ENCODE measurements around the gene ELOA.
"Not testable (repeated sequence)": the region's sequence is repeated elsewhere in the genome, so short reads cannot be mapped to it uniquely, and the experiment has no call there.

The ELOA gene

DNA sequence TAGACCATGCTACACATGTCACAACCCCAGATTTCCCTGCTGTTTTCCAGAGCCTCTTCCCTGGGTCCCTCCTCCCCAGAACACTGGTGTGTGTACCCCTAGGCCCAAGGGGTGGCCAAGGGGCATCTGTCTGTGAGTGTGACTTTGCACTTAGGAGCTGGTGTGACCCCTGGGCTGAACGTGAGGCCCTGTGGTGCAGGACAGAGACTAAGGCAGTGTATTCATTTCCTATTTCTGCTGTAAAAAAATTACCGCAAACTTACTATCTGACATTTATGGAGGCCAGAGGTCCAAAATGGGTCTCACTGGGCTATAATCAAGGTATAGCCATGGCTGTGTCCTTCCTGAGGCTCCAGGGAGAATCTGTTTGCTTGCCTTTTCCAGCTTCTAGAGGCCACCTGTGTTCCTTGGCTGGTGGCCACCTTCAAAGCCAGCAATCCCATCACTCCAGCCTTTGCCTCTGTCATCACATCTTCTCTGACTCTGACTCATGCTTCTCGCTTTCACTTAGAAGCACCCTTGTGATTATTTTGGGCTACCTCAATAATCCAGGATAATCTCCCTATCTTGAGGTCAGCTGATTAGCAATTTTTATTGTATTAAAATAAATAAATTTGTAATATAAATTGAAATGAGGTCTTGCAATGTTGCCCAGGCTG, 24.0 kb upstream of the ELOA start:
- TF ChIP-seq, protein P1, sequence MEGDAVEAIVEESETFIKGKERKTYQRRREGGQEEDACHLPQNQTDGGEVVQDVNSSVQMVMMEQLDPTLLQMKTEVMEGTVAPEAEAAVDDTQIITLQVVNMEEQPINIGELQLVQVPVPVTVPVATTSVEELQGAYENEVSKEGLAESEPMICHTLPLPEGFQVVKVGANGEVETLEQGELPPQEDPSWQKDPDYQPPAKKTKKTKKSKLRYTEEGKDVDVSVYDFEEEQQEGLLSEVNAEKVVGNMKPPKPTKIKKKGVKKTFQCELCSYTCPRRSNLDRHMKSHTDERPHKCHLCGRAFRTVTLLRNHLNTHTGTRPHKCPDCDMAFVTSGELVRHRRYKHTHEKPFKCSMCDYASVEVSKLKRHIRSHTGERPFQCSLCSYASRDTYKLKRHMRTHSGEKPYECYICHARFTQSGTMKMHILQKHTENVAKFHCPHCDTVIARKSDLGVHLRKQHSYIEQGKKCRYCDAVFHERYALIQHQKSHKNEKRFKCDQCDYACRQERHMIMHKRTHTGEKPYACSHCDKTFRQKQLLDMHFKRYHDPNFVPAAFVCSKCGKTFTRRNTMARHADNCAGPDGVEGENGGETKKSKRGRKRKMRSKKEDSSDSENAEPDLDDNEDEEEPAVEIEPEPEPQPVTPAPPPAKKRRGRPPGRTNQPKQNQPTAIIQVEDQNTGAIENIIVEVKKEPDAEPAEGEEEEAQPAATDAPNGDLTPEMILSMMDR (IDR thresholded peaks at IDR 0.05; ENCODE audit: control insufficient read depth, insufficient read depth, low read depth, low read length, missing control alignments), result no peak
- no peak for DNase-seq (ENCODE audit: low read depth)

DNA sequence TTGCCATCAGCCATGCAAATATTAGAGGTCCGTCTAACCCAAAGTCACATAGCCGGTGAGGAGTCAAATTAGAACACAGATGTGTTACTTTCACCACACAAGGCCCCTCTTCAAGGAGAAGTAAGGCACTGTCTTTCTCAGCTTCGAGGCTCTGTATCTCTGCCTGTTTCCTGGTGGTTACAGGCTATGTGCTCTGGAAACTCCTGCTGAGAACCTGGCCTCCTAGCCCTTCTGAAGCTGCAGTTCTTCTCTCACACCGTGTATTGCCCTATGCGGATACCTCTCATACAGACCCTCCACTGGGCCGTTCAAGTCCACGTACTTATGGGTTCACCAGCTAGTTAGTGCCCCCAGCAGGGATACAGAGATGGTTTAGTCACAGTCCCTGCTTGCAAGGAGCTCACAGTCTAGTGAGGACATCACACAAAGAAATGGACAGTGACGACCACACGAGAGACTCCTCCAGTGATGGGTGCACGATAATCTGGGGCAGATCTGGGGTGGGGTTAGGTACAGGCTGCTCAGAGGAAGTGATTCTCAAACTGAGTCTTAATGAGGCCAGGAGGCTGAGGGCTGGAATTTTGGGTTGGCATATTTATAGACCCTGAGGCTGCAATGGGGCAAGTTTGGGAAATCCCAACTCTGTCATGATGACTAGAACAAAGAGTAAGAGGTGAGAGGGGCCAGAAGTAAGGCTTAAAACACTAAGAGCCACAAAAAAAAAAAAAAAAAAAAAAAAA, 22.8 kb upstream of the ELOA start:
- H3K4me3 ChIP-seq (ENCODE audit: control insufficient read depth, low read depth, low read length), result no peak overlapping the region
- no peak for DNase-seq (ENCODE audit: low read depth)
- TF ChIP-seq, protein P1 (IDR thresholded peaks at IDR 0.05; ENCODE audit: control insufficient read depth, insufficient read depth, low read depth, low read length, missing control alignments), result no peak

More for the DNA sequence above, 24.0 kb upstream of the ELOA start:
- H3K4me3 ChIP-seq (ENCODE audit: control insufficient read depth, low read depth, low read length), result no peak overlapping the region

DNA sequence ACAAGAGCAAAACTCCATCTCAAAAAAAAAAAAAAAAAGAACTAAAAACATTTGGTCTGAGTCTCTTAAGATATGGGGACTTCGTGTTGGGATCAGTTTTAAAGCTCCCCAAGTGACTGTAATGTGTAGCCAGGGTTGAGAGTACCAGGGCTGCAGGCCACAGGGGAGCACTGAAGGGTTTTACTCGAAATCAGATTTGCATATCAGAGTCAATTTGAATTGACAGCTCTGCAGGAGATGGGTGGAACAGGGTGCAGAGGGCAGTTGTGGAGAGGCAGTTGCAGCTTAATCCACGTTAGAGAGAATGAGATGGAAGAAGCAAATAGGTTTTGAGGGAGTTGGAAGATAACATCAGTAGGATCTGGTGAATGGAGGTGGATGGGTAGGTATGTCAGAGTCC, 20.6 kb upstream of the ELOA start:
- H3K4me3 ChIP-seq (ENCODE audit: control insufficient read depth, low read depth, low read length), result no peak overlapping the region
- TF ChIP-seq, protein P1 (IDR thresholded peaks at IDR 0.05; ENCODE audit: control insufficient read depth, insufficient read depth, low read depth, low read length, missing control alignments), result no peak
- no peak for DNase-seq (ENCODE audit: low read depth)

DNA sequence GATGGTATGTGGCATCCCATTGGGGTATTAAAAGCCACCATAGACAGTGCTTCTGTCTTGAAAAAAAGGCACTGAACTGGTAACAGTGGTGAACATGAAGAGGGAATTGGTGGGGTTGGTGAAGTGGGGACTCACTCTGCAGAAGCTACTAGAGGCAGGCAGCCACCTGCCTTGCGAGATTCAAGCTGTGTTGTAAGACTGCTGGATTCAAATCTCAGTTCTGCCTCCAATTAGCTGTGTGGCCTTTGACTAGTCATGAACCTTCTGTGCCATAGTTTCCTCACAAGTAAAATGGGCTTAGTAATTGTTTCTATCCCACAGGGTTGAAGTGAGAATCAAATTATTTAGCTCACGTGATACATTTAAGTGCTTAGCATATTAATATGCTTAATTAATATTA, 16.6 kb upstream of the ELOA start:
- no peak for DNase-seq (ENCODE audit: low read depth)
- TF ChIP-seq, protein P1 (IDR thresholded peaks at IDR 0.05; ENCODE audit: control insufficient read depth, insufficient read depth, low read depth, low read length, missing control alignments), result no peak
- H3K4me3 ChIP-seq (ENCODE audit: control insufficient read depth, low read depth, low read length), result no peak overlapping the region

DNA sequence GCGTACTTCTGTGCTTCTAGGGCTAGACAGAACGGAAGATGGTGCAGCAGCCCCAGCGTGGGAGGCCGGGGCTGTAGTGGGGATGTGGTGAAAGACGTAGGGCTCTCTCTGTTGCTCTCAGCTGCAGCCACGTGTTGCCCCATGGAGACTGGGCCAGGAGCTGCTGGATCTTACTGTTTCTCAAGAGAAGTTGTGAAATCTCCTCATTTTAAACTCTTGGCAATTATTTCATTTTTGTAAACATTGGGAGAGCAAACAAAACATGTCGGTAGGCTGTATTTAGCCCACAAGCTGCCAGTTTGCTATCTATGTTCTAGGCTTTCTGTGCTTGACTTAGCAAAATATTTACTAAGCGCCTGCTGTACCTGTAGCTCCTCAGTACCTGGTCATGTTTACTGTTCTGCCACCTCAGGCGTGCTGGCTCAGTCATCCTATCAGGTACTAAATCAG, 15.9 kb upstream of the ELOA start:
- peak; percentile 70 for DNase-seq (ENCODE audit: low read depth)
- TF ChIP-seq, protein P1 (IDR thresholded peaks at IDR 0.05; ENCODE audit: control insufficient read depth, insufficient read depth, low read depth, low read length, missing control alignments), result no peak
- no peak overlapping the region for H3K4me3 ChIP-seq (ENCODE audit: control insufficient read depth, low read depth, low read length)

DNA sequence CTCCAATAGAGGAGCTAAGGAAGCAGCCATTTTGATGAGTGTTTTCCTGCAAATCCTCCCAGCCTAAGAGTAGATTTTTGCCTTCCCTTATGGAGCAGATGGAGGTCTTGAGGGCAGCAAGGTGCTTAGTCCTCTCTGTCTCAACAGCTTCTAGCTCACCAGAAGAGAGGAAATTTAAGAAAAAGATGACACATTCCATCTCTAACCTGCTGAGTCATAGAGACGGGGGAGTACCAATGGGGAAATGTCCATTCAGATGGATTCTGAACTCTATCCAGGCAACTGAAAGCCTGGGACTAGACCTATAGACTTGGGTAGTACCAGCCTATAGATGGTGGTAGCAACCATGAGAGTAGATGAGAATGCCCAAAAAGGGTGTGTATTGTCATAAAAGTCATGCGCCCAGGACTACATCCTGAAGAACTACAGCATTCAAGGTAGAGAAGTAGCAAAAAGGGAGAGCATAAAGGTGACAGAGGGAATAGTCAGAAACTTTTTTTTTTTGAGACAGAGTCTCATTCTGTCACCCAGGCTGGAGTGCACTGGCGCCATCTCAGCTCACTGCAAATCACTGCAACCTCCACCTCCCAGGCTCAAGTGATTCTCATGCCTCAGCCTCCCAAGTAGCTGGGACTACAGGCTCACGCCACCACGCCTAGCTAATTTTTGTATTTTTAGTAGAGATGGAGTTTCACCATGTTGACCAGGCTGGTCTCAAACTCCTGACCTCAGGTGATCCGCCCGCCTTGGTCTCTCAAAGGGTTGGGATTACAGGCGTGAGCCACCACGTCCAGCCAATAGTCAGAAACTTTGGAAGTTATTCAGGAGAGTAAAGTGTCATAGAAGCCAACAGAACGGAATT, 10.7 kb upstream of the ELOA start:
- TF ChIP-seq, protein P1 (IDR thresholded peaks at IDR 0.05; ENCODE audit: control insufficient read depth, insufficient read depth, low read depth, low read length, missing control alignments), result no peak
- no peak for DNase-seq (ENCODE audit: low read depth)
- H3K4me3 ChIP-seq (ENCODE audit: control insufficient read depth, low read depth, low read length), result no peak overlapping the region

DNA sequence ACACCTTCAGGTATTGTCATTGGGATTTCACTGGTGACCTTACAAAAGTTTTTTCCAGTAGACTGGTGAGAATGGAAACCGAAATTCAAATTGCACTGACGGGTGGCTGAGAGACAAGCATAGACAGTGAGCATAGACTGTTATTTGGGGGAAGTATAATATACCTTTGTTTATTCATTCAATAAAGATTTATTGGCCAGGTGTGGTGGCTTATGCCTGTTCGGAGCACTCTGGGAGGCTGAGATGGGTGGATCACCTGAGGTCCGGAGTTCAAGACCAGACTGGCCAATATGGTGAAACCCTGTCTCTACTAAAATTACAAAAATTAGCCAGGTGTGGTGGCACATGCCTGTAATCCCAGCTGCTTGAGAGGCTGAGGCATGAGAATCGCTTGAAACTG, 10.0 kb upstream of the ELOA start:
- H3K4me3 ChIP-seq (ENCODE audit: control insufficient read depth, low read depth, low read length); DNase-seq (ENCODE audit: low read depth): not testable (repeated sequence)
